Loucy (cell line): ENCODE measurements around the gene LYPLA2.

Source experiments
- CTCF ChIP-seq: fragments of 200-600 bp; sonication (generic); conservative IDR thresholded peaks from 2 replicates; pipeline ENCODE4 v1.5.1; 2014; ENCODE audit warnings: mild to moderate bottlenecking, antibody characterized with exemption, low read length
- EZH2phosphoT487 ChIP-seq: fragments of 200-600 bp; IDR thresholded peaks from 2 replicates; pipeline ENCODE4 v1.6.1; 2018; ENCODE audit warnings: antibody characterized with exemption, mild to moderate bottlenecking, moderate library complexity, borderline replicate concordance

DNA sequence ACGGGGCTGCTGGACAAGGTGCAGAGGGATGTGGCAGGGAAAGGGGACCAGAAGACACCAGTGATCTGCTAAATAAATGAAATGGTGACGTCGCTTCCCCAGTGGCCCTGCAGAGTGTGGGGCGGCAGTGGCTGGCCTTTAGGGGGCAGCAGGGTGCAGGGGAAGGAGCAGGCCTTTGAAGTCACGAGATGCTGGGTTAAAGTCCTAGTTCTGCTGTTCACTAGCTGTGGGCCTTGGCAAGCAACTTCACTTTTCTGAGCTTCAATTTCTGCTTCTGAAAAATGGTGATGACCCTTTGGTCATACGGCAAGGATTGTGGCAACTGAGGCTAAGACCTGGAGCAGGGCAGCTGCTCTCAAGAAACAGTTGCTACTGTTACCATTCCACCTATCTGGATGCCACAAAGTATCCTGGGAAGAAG, 18.8 kb downstream of the LYPLA2 start:
- TF ChIP-seq CTCF, result peak; percentile 90
- TF ChIP-seq EZH2phosphoT487, result no peak
